OCI-LY3 (cell line): ENCODE data around the gene RNF208.

Experiments used
- H2AFZ ChIP-seq: fragments of 200-600, 300-600 bp; shearing (Covaris generic); 2 replicates; pipeline ENCODE4 v1.6.0; 2014; ENCODE audit warnings: antibody characterized with exemption, low read depth, low read length
- H3K27ac ChIP-seq: fragments of 200-600, 300-600 bp; sonication (generic); 2 replicates; pipeline ENCODE4 v1.5.1; 2014; ENCODE audit warnings: mild to moderate bottlenecking, low read length, moderate library complexity, mixed read lengths
- H3K27me3 ChIP-seq: fragments of 200-600, 300-600 bp; sonication (generic); 2 replicates; pipeline ENCODE4 v1.6.1; 2014; ENCODE audit warnings: low read depth, low read length, mixed read lengths
- H3K36me3 ChIP-seq: fragments of 200-600, 300-600 bp; sonication (generic); replicated peaks from 2 replicates; pipeline ENCODE3; 2014; ENCODE audit warnings: low read depth, low read length, mixed read lengths
- H3K4me1 ChIP-seq: fragments of 300-600, 200-600 bp; sonication (generic); 2 replicates; pipeline ENCODE4 v1.6.1; 2014; ENCODE audit warnings: low read length, mixed read lengths
- H3K4me2 ChIP-seq: fragments of 200-600, 300-600 bp; sonication (generic); 2 replicates; pipeline ENCODE4 v1.6.1; 2014; ENCODE audit warnings: low read length, mixed read lengths
- H3K4me3 ChIP-seq: fragments of 300-600, 200-600 bp; sonication (generic); 2 replicates; pipeline ENCODE4 v1.5.1; 2014; ENCODE audit warnings: antibody characterized with exemption, mild to moderate bottlenecking, low read length, moderate library complexity
- H3K79me2 ChIP-seq: fragments of 300-600, 200-600 bp; shearing (Covaris generic); 2 replicates; pipeline ENCODE4 v1.6.1; 2014; ENCODE audit warnings: mild to moderate bottlenecking, low read length, mixed read lengths
- H3K9ac ChIP-seq: fragments of 300-600, 200-600 bp; shearing (Covaris generic); 2 replicates; pipeline ENCODE4 v1.6.0; 2014; ENCODE audit warnings: mild to moderate bottlenecking, low read length, moderate library complexity
- H3K9me3 ChIP-seq: fragments of 200-600, 300-600 bp; shearing (Covaris generic); 2 replicates; pipeline ENCODE4 v1.6.1; 2014; ENCODE audit warnings: low read length, mixed read lengths; ENCODE audit not compliant: insufficient read depth
- H4K20me1 ChIP-seq: fragments of 200-600, 300-600 bp; sonication (generic); 2 replicates; pipeline ENCODE4 v1.6.1; 2016; ENCODE audit warnings: low read length, mixed read lengths; ENCODE audit not compliant: insufficient read depth
- EZH2phosphoT487 ChIP-seq: fragments of 200-600 bp; shearing (Covaris generic); IDR thresholded peaks from 2 replicates; pipeline ENCODE4 v1.6.1; 2018; ENCODE audit warnings: antibody characterized with exemption, mixed run types, low read depth
- TF ChIP-seq, protein P1 (sequence below): fragments of 200-600, 300-600 bp; sonication (generic); IDR thresholded peaks from 2 replicates; pipeline ENCODE4 v1.5.1; 2014; ENCODE audit warnings: antibody characterized with exemption, low read length, low read depth

Gene RNF208

DNA sequence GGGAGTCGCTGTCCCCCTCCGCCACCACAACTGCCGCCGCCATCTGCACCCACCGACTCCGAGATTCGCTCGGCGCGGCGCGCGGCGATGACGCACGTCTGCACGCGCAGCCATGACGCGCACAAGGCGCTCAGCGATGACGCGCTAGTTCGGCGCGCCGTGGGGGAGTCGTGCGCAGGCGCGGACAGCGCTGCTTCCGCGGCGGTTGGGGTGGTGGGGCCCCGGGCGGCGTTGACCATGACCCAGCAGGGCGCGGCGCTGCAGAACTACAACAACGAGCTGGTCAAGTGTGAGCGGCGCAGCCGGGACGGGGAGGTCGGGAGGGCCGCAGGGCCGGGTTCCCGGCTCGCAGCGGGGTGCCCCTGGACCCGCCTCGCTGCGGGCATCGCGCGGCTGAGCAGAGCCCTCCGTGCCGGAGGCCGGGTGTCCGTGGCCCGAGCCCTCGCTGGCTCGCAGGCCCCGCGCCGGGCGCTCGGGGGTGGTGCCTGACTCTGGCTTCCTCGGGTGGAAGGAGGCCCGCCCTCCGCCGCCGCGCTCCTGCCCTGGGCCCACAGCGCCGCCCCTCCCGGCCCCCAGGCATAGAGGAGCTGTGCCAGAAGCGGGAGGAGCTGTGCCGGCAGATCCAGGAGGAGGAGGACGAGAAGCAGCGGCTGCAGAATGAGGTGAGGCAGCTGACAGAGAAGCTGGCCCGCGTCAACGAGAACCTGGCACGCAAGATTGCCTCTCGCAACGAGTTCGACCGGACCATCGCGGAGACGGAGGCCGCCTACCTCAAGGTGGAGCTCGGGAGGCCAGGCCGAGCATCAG is 33.3 kb downstream of the RNF208 start, which contains the start of the genes ANAPC2 and SSNA1:
Gene ANAPC2, minus strand, starts transcription at position 71 of the 807 bp plus-strand sequence. Its CDS starts 28 bp downstream, at position 43.
Gene SSNA1, plus strand, starts transcription at position 187 of the 807 bp plus-strand sequence. Its CDS starts 51 bp downstream, at position 238.
- no peaks in the 10 kb centered on the region for H3K9me3 ChIP-seq
- H4K20me1 ChIP-seq = no peaks in the 10 kb centered on the region
- H3K79me2 ChIP-seq = peaks cover 46% of the 10 kb centered on the region
- H3K9ac ChIP-seq = peak within 1 kb of the TSS; percentile 80
- H3K4me2 ChIP-seq = peak within 1 kb of the TSS; percentile 90
- H3K27me3 ChIP-seq = no peaks in the 10 kb centered on the region
- H2AFZ ChIP-seq = no peak within 1 kb of the TSS
- TF ChIP-seq, protein P1, sequence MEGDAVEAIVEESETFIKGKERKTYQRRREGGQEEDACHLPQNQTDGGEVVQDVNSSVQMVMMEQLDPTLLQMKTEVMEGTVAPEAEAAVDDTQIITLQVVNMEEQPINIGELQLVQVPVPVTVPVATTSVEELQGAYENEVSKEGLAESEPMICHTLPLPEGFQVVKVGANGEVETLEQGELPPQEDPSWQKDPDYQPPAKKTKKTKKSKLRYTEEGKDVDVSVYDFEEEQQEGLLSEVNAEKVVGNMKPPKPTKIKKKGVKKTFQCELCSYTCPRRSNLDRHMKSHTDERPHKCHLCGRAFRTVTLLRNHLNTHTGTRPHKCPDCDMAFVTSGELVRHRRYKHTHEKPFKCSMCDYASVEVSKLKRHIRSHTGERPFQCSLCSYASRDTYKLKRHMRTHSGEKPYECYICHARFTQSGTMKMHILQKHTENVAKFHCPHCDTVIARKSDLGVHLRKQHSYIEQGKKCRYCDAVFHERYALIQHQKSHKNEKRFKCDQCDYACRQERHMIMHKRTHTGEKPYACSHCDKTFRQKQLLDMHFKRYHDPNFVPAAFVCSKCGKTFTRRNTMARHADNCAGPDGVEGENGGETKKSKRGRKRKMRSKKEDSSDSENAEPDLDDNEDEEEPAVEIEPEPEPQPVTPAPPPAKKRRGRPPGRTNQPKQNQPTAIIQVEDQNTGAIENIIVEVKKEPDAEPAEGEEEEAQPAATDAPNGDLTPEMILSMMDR = peak; percentile 39
- TF ChIP-seq EZH2phosphoT487 = no peak
- H3K4me3 ChIP-seq = peak within 1 kb of the TSS; percentile 86
- H3K36me3 ChIP-seq = peaks cover 8% of the 10 kb centered on the region
- peaks cover 18% of the 10 kb centered on the region for H3K4me1 ChIP-seq
- peak within 1 kb of the TSS; percentile 80 for H3K27ac ChIP-seq

DNA sequence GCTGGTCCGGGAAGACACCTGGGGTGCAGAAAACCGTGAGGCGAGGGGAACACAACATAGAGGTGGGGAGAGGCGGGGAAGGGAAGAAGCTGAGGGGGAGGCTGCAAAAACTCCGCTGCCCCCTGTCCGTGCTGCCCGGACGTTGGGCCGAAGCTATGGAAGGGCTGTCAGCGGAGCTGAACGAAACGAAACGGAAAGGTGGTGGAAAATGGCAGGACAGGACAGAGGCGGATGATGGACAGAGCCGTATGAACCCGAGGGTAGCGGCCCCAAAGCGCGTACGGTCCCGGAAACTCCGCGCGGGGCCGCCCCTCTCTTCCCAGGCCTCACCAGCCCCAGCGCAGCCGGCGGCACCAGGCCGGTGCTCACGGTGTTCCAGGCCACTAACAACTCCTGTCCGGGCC is 34.0 kb downstream of the RNF208 start:
- Histone ChIP-seq H4K20me1 (no peaks in the 10 kb centered on the region), H3K36me3 (peaks cover 13% of the 10 kb centered on the region), H2AFZ (no peak overlapping the region), H3K27me3 (no peaks in the 10 kb centered on the region), H3K9me3 (no peaks in the 10 kb centered on the region), H3K27ac (peak overlapping the region; percentile 26; the same call in 1 of the 2 replicates), H3K79me2 (peaks cover 46% of the 10 kb centered on the region), H3K4me3 (peak overlapping the region; percentile 86), H3K4me2 (peak overlapping the region; percentile 87), H3K4me1 (peaks cover 18% of the 10 kb centered on the region), H3K9ac (peak overlapping the region; percentile 74)
- TF ChIP-seq, protein P1 = no peak
- no peak for TF ChIP-seq EZH2phosphoT487

DNA sequence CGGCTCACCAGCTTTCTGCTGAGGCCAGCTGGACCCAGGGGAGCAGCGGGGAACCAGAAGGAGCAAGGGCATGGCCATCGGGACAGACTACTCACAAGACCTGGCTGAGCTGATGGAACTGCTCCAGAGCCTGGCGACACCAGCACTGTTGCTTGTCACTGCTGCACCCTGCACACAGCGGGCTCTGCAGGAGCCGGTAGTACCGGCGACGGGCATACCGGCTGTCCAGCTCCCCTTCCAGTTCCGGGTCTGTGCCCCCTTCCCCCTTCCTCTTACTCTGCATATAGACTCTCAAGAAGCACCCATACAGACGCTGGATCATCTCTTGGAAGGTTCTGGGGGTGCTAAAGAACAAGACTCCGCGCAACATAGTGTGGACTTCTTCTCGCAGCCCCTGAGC is 34.7 kb downstream of the RNF208 start:
- Histone ChIP-seq H3K79me2 (peaks cover 46% of the 10 kb centered on the region), H3K27ac (no peak overlapping the region), H3K9me3 (no peaks in the 10 kb centered on the region), H3K27me3 (no peaks in the 10 kb centered on the region), H3K4me2 (peak overlapping the region; percentile 87), H4K20me1 (no peaks in the 10 kb centered on the region), H3K4me1 (peaks cover 18% of the 10 kb centered on the region), H2AFZ (no peak overlapping the region), H3K4me3 (peak overlapping the region; percentile 86), H3K36me3 (peaks cover 19% of the 10 kb centered on the region), H3K9ac (peak overlapping the region; percentile 74; the same call in 1 of the 2 replicates)
- TF ChIP-seq, protein P1 = no peak
- TF ChIP-seq EZH2phosphoT487 = no peak

DNA sequence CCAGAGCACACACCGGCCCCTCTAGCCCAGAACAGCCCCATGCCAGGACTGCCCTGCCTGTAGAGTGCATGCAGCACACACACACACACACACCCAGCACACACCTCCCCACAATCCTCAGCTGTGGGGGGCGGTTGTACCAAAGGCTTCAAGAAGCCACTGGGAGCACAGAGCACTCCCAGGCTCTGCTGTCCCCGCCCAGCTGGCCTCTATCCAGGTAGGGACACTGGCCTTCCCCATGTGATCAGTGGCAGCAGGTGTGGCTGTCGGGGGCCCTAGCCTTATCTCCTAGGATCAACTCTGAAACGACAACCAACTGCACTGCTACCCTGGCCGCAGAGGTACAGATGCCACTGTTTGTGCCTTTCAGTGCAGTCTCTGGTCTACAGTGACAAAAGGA is 35.7 kb downstream of the RNF208 start:
- H3K9ac ChIP-seq = no peak overlapping the region
- H3K4me2 ChIP-seq = no peak overlapping the region; the same call in 1 of the 2 replicates
- no peak overlapping the region for H3K27ac ChIP-seq
- H3K9me3 ChIP-seq = no peaks in the 10 kb centered on the region
- TF ChIP-seq, protein P1 = no peak
- TF ChIP-seq EZH2phosphoT487 = no peak
- H2AFZ ChIP-seq = no peak overlapping the region
- peaks cover 22% of the 10 kb centered on the region for H3K36me3 ChIP-seq
- no peak overlapping the region for H3K4me3 ChIP-seq
- no peaks in the 10 kb centered on the region for H4K20me1 ChIP-seq
- H3K4me1 ChIP-seq = peaks cover 18% of the 10 kb centered on the region
- H3K79me2 ChIP-seq = peaks cover 46% of the 10 kb centered on the region
- H3K27me3 ChIP-seq = no peaks in the 10 kb centered on the region
